A549 (cell line): ENCODE measurements around the gene STK16. TPM values are rescaled to one million over a fixed set of nuclear protein-coding genes. Genes with fewer than 3 reads are reported as not detected.

Source experiments
- ATAC-seq, 2 experiments: fragments of 200-7000 bp in 1 of 2; fragments of >200 bp in 1 of 2; cut with Nextera tagmentation in 1 of 2; cut with Tn5 transposase in 1 of 2; 3 replicates each; pipeline versions ENCODE4 v1.8.0 to v1.9.1; 2018 to 2020; ENCODE audit warnings: mild to moderate bottlenecking in 1 of 2, moderate library complexity in 1 of 2
- CTCF ChIA-PET: fragments of 300-600 bp; sonication (Branson Sonifier 250); formaldehyde crosslinking; extraction: SDS; loops from one replicate; lab custom pipeline; 2021; ENCODE audit warnings: antibody characterized with exemption, inconsistent platforms; lab: Yijun Ruan, JAX
- POLR2A ChIA-PET: fragments of 350-600 bp; formaldehyde crosslinking; extraction: SDS; loops from one replicate; lab custom pipeline; 2021; ENCODE audit warnings: antibody characterized with exemption, inconsistent platforms; lab: Yijun Ruan, JAX
- DNase-seq, 2 experiments: peaks; one replicate each; pipeline versions ENCODE4 v3.0.0 to v3.0.0-alpha.2; 2011 to 2016; ENCODE audit warnings: low read depth in 1 of 2, low spot score in 1 of 2
- FAIRE-seq: peaks from 2 replicates; lab custom pipeline; 2011; peaks lifted over from hg19 to GRCh38; lab: Jason Lieb, UNC
- H3K27ac ChIP-seq, 2 experiments: fragments of >200 bp; sonication (Bioruptor Twin); formaldehyde crosslinking; 3 replicates each; pipeline ENCODE4 v1.5.1; 2016 to 2017
- H3K4me1 ChIP-seq: fragments of >200 bp; sonication (Bioruptor Twin); formaldehyde crosslinking; 3 replicates; pipeline ENCODE4 v1.6.1; 2016
- H3K4me2 ChIP-seq: fragments of >200 bp; sonication (Bioruptor Twin); formaldehyde crosslinking; 3 replicates; pipeline ENCODE4 v1.6.1; 2016
- H3K4me3 ChIP-seq: fragments of >200 bp; sonication (Bioruptor Twin); formaldehyde crosslinking; 3 replicates; pipeline ENCODE4 v1.5.1; 2016
- H3K9me3 ChIP-seq: fragments of >200 bp; sonication (Bioruptor Twin); formaldehyde crosslinking; 3 replicates; pipeline ENCODE4 v1.6.1; 2016
- ATOH8 ChIP-seq: fragments of 250-450 bp; sonication (Bioruptor Pico); IDR thresholded peaks from 2 replicates; pipeline ENCODE4 v1.5.0; 2020; ENCODE audit warnings: low read depth, mild to moderate bottlenecking, moderate library complexity
- BHLHE40 ChIP-seq: IDR thresholded peaks from 2 replicates; pipeline ENCODE4 v1.6.1; 2012; ENCODE audit warnings: low read depth, low read length, inconsistent platforms
- CHD2 ChIP-seq: fragments of 150-350 bp; IDR thresholded peaks from 2 replicates; pipeline ENCODE4 v1.6.1; 2014; ENCODE audit warnings: low read length; ENCODE audit not compliant: partially characterized antibody
- CHD4 ChIP-seq: fragments of 200-600 bp; sonication (generic); IDR thresholded peaks from 2 replicates; pipeline ENCODE4 v1.6.1; 2016; ENCODE audit warnings: antibody characterized with exemption, mild to moderate bottlenecking, borderline replicate concordance
- EP300 ChIP-seq, 2 experiments: fragments of >200 bp; sonication (Bioruptor Twin); formaldehyde crosslinking; IDR thresholded peaks; 2 replicates in 1 of 2; 3 replicates in 1 of 2; pipeline ENCODE4 v1.6.1; 2016 to 2017
- FOSB ChIP-seq: fragments of 250-450 bp; sonication (Bioruptor Pico); IDR thresholded peaks from 2 replicates; pipeline ENCODE4 v1.5.0; 2020; ENCODE audit warnings: mild to moderate bottlenecking, moderate library complexity
- GATA3 ChIP-seq: IDR thresholded peaks from 2 replicates; pipeline ENCODE4 v1.6.1; 2012; ENCODE audit warnings: borderline replicate concordance
- HES2 ChIP-seq: fragments of >200 bp; sonication (Bioruptor Twin); formaldehyde crosslinking; IDR thresholded peaks from 2 replicates; pipeline ENCODE4 v1.6.1; 2016
- HEYL ChIP-seq: fragments of 250-450 bp; sonication (Bioruptor Pico); IDR thresholded peaks from 2 replicates; pipeline ENCODE4 v1.8.0; 2021; ENCODE audit warnings: mild to moderate bottlenecking, moderate library complexity
- HOXA7 ChIP-seq: fragments of 250-450 bp; sonication (Bioruptor Pico); IDR thresholded peaks from 2 replicates; pipeline ENCODE4 v1.5.0; 2020; ENCODE audit warnings: mild to moderate bottlenecking, moderate library complexity
- JUN ChIP-seq, 2 experiments: fragments of >200 bp; sonication (Bioruptor Twin); formaldehyde crosslinking; IDR thresholded peaks; 2 replicates in 1 of 2; 3 replicates in 1 of 2; pipeline ENCODE4 v1.6.1; 2016 to 2017
- KDM1A ChIP-seq: fragments of 200-600 bp; sonication (generic); IDR thresholded peaks from 2 replicates; pipeline ENCODE4 v1.6.1; 2016; ENCODE audit warnings: low read depth, mild to moderate bottlenecking
- KDM5A ChIP-seq: fragments of 200-600 bp; sonication (generic); IDR thresholded peaks from 2 replicates; pipeline ENCODE4 v1.6.1; 2016; ENCODE audit warnings: antibody characterized with exemption, mild to moderate bottlenecking
- MYC ChIP-seq: IDR thresholded peaks from 2 replicates; pipeline ENCODE4 v1.6.1; 2012; ENCODE audit warnings: mild to moderate bottlenecking, inconsistent platforms, low read length, improper control_type of control experiment, borderline replicate concordance
- NFE2L2 ChIP-seq: fragments of 150-350 bp; conservative IDR thresholded peaks from 2 replicates; pipeline ENCODE4 v1.6.1; 2014; ENCODE audit warnings: low read length
- POLR2A ChIP-seq: IDR thresholded peaks from 2 replicates; pipeline ENCODE4 v1.6.1; 2012; ENCODE audit warnings: mild to moderate bottlenecking, low read length
- SMC3 ChIP-seq: fragments of >200 bp; sonication (Bioruptor Twin); formaldehyde crosslinking; IDR thresholded peaks from 3 replicates; pipeline ENCODE4 v1.6.1; 2018; ENCODE audit warnings: inconsistent platforms
- SREBF2 ChIP-seq: fragments of 450-650 bp; IDR thresholded peaks from 2 replicates; pipeline ENCODE4 v1.6.1; 2014; ENCODE audit warnings: mild to moderate bottlenecking, moderate library complexity
- TFCP2L1 ChIP-seq: fragments of 250-450 bp; sonication (Bioruptor Pico); IDR thresholded peaks from 2 replicates; pipeline ENCODE4 v1.5.0; 2021; ENCODE audit warnings: mild to moderate bottlenecking
- ZC3H11A ChIP-seq: fragments of 450-650 bp; IDR thresholded peaks from 2 replicates; pipeline ENCODE4 v1.6.1; 2014; ENCODE audit warnings: antibody characterized with exemption, mild to moderate bottlenecking
- ZSCAN20 ChIP-seq: fragments of 250-450 bp; sonication (Bioruptor Pico); IDR thresholded peaks from 2 replicates; pipeline ENCODE4 v1.8.0; 2022; ENCODE audit warnings: mild to moderate bottlenecking, moderate library complexity
- WGBS: methylation state at CpG from one replicate; pipeline ENCODE4 v1.1.6; 2017; ENCODE audit errors: missing lambda C conversion rate; 5-methylcytosine and 5-hydroxymethylcytosine counted together
- polyA plus RNA-seq, 4 experiments: library from polyadenylated mRNA; depleted of rRNA in 3 of 4; stranded (reverse); fragments of >200 nt; fragmentation: RNase III in 1 of 4; extraction: RNeasy Plus Mini Kit Qiagen cat#74134 plus additional on column Dnase treatment in 1 of 4; gene quantifications; 2 replicates in 3 of 4; 3 replicates in 1 of 4; pipeline ENCODE4 v1.2.3, GENCODE V29; 2011 to 2017
- TF ChIP-seq, protein P1 (sequence below): fragments of >200 bp; sonication (Bioruptor Twin); formaldehyde crosslinking; IDR thresholded peaks from 3 replicates; pipeline ENCODE4 v1.5.1; 2016
- TF ChIP-seq, protein P2 (sequence below): fragments of >200 bp; sonication (Bioruptor Twin); formaldehyde crosslinking; IDR thresholded peaks from 3 replicates; pipeline ENCODE4 v1.6.1; 2016

STK16 gene
- polyA plus RNA-seq, 2 of the 4 experiments (the other 2 are of a cell fraction): 37.0 to 43.3 TPM

DNA sequence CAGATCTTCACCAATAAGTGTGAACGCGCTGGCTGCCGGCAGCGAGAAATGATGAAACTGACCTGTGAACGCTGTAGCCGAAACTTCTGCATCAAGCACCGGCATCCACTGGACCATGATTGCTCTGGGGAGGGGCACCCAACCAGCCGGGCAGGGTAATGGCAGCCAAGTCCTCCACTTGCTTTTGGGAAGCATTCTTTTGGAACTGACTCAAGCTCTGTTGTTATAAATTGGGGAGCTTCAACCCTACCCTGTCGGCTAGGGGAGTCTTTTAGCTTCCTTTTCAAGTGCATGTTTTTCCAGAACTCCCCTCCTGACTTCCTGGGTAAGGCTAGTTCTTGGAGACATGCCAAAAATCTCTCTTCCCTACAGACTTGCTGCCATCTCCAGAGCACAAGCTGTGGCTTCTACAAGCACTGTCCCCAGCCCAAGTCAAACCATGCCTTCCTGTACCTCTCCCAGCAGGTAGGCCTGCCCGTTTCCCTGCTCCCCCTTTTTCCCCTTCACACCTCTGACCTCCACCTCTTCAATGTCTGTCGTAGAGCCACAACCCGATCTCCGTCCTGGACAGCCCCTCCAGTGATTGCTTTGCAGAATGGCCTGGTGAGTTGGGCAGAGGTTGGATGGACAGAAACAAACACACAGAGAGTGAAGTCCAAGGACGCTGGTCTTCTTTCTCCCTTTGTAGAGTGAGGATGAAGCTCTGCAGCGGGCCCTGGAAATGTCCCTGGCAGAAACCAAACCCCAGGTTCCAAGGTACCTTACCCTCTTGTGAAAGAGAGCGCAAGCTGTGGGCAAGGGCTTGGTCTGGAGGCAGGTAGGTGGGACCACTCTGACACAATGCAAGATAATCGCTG, 37.2 kb upstream of the STK16 start:
- Histone ChIP-seq H3K9me3 (peaks cover 3% of the 10 kb centered on the region; the same call in 1 of the 3 replicates), H3K4me3 (no peak overlapping the region), H3K27ac (peak overlapping the region in 1 of 2 experiments; percentile 98; a peak in 3 of 6 replicates), H3K4me1 (peaks cover 16% of the 10 kb centered on the region), H3K4me2 (peak overlapping the region; percentile 85)
- TF ChIP-seq POLR2A (no peak), FOSB (CRISPR knock-in tag) (no peak), EP300 (IDR thresholded peaks at IDR 0.05) (no peak), HOXA7 (no peak), TFCP2L1 (CRISPR knock-in tag) (no peak), BHLHE40 (no peak), MYC (no peak), HES2 (no peak), ATOH8 (no peak), GATA3 (no peak), KDM1A (no peak), ZSCAN20 (CRISPR knock-in tag) (no peak), KDM5A (no peak), NFE2L2 (no peak), CHD2 (no peak), ZC3H11A (no peak)
- TF ChIP-seq, protein P1, sequence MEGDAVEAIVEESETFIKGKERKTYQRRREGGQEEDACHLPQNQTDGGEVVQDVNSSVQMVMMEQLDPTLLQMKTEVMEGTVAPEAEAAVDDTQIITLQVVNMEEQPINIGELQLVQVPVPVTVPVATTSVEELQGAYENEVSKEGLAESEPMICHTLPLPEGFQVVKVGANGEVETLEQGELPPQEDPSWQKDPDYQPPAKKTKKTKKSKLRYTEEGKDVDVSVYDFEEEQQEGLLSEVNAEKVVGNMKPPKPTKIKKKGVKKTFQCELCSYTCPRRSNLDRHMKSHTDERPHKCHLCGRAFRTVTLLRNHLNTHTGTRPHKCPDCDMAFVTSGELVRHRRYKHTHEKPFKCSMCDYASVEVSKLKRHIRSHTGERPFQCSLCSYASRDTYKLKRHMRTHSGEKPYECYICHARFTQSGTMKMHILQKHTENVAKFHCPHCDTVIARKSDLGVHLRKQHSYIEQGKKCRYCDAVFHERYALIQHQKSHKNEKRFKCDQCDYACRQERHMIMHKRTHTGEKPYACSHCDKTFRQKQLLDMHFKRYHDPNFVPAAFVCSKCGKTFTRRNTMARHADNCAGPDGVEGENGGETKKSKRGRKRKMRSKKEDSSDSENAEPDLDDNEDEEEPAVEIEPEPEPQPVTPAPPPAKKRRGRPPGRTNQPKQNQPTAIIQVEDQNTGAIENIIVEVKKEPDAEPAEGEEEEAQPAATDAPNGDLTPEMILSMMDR: no peak
- FAIRE-seq (no peak), ATAC-seq (no peak), DNase-seq (peak in 1 of 2 experiments; percentile 39)
- ChIA-PET CTCF (interaction anchor here (0.6 to 8.6 kb wide), 10 partner anchors 9 to 90 kb away, joined by 3 to 56 read pairs (median 4); partner anchors contain the start of gene NHEJ1), POLR2A (interaction anchor here (0.5 to 3.9 kb wide), 4 partner anchors 10 to 214 kb away, joined by 3 to 25 read pairs (median 4); partner anchors contain the start of genes ABCB6 and CNPPD1)
- 83% methylated on average over 17 of the region's 17 CpGs for WGBS

DNA sequence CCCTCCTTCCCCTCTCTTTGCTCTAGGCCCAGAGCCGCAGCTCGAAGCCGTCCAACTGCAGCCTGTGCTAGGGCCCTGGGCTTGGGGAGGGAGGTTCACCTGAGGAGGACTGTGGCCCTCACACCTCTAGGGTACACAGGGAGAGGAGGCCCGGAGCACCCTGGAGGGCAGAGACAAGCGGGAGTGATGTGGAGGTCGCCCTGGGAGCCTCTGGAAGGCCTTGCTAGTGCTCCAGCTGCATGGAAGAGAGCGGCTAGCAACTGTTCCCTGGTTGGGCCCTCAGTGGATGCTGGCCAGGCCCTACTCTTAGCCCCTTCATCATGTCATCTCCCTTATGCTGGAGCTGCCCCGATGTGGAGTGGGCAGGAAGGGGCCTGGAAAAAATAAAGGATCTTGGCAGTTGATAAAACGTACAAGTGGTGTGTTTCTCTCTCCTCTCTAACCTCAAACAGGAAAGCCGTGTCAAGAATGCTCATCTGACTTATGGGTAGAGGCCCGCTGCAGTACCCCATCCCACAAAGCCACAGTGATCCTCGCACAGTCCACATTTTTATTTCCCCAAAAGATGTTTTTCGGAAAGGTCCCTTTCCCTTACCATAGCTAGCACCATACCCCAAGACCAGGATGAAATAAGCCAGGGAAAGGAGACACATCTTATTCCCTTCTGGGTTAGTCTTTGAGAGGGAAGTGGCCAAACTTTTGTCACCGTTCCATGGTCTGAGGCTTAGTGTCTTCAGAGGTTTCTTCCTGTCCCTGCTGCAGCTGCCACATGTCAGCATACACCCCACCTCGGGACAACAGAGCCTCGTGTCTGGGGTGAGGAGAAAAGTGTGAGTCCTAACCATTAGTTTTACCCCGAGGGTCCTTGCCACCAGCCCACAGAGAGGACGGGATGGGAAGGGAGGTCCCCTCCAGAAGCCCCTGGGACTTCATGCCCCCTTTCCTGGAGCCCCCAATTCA, 35.8 kb upstream of the STK16 start:
- CTCF ChIA-PET: interaction anchor here (0.9 to 8.6 kb wide), 7 partner anchors 7 to 207 kb away, joined by 3 to 56 read pairs (median 7); no protein-coding TSS in a partner anchor
- no peak overlapping the region for H3K4me3 ChIP-seq
- no peak for TF ChIP-seq JUN (IDR thresholded peaks at IDR 0.05)
- no peak for TF ChIP-seq SMC3
- no peak for TF ChIP-seq HEYL (CRISPR knock-in tag)
- no peak for TF ChIP-seq HOXA7
- no peak for TF ChIP-seq CHD2
- no peak for TF ChIP-seq KDM5A
- no peak for TF ChIP-seq SREBF2
- no peak for TF ChIP-seq CHD4
- TF ChIP-seq, protein P2, sequence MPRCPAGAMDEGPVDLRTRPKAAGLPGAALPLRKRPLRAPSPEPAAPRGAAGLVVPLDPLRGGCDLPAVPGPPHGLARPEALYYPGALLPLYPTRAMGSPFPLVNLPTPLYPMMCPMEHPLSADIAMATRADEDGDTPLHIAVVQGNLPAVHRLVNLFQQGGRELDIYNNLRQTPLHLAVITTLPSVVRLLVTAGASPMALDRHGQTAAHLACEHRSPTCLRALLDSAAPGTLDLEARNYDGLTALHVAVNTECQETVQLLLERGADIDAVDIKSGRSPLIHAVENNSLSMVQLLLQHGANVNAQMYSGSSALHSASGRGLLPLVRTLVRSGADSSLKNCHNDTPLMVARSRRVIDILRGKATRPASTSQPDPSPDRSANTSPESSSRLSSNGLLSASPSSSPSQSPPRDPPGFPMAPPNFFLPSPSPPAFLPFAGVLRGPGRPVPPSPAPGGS: no peak
- TF ChIP-seq, all 56 proteins: peak for 0
- H3K4me1 ChIP-seq: peaks cover 16% of the 10 kb centered on the region
- WGBS: 92% methylated on average over 18 of the region's 18 CpGs
- POLR2A ChIA-PET: interaction anchor here (1.2 to 3.9 kb wide), 2 partner anchors 9 to 33 kb away, joined by 4 to 25 read pairs; partner anchors contain the start of genes ABCB6 and CNPPD1
- DNase-seq (no peak), FAIRE-seq (no peak), ATAC-seq (no peak)
- H3K27ac ChIP-seq: no peak overlapping the region
- H3K4me2 ChIP-seq: no peak overlapping the region
- H3K9me3 ChIP-seq: peaks cover 3% of the 10 kb centered on the region; the same call in 1 of the 3 replicates
